RWPE2 (cell line): ENCODE measurements around the gene CD6.

Experiments
- ATAC-seq: fragments of 200-7000 bp; cut with Tn5 transposase; 3 replicates; pipeline ENCODE4 v1.9.1; 2021; ENCODE audit warnings: low read depth
- DNase-seq: peaks from one replicate; pipeline ENCODE4 v3.0.0-alpha.2; 2020; ENCODE audit warnings: low spot score
- H3K27ac ChIP-seq: fragments of 450-650 bp; 2 replicates; pipeline ENCODE4 v1.5.1; 2017; ENCODE audit warnings: mild to moderate bottlenecking; ENCODE audit not compliant: poor library complexity, severe bottlenecking
- H3K27me3 ChIP-seq: fragments of 250-450 bp; sonication (Bioruptor Pico); 2 replicates; pipeline ENCODE4 v1.5.1; 2021; ENCODE audit warnings: mild to moderate bottlenecking, moderate library complexity; ENCODE audit not compliant: insufficient read depth, poor library complexity, severe bottlenecking
- H3K36me3 ChIP-seq: fragments of 250-450 bp; sonication (Bioruptor Pico); 2 replicates; pipeline ENCODE4 v1.5.1; 2020; ENCODE audit warnings: low read depth, mild to moderate bottlenecking, moderate library complexity
- H3K4me1 ChIP-seq: fragments of 250-450 bp; sonication (Bioruptor Pico); 2 replicates; pipeline ENCODE4 v1.5.1; 2021; ENCODE audit warnings: mild to moderate bottlenecking, moderate library complexity; ENCODE audit not compliant: insufficient read depth, poor library complexity, severe bottlenecking
- H3K4me3 ChIP-seq: fragments of 250-450 bp; sonication (Bioruptor Pico); 2 replicates; pipeline ENCODE4 v1.5.1; 2021; ENCODE audit warnings: mild to moderate bottlenecking, moderate library complexity; ENCODE audit not compliant: severe bottlenecking
- H3K9me3 ChIP-seq: fragments of 250-450 bp; sonication (Bioruptor Pico); 2 replicates; pipeline ENCODE4 v1.5.1; 2021; ENCODE audit warnings: mild to moderate bottlenecking, moderate library complexity; ENCODE audit not compliant: severe bottlenecking
- TF ChIP-seq, protein P1 (sequence below): fragments of 450-650 bp; IDR thresholded peaks from one replicate; pipeline ENCODE4 v1.5.1; 2017; ENCODE audit warnings: mild to moderate bottlenecking, moderate library complexity; ENCODE audit not compliant: poor library complexity, severe bottlenecking

The CD6 gene

DNA sequence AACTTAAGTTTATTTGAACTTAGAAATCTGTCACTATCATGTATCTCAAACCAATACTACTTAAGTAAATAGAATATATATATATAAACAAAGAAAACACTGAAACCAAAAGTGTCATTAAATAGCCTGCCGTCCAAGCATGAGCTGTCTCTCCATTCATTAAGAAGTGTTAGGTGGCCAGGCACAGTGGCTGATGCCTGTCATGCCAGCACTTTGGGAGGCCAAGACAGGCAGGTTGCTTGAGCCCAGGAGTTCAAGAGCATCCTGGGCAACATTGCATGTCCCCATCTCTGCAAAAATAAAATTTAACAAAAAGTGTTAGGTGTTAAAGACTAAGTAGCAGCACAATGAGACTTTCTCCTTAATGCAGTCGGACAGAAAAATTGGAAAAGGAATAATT, 14.0 kb downstream of the CD6 start:
- Histone ChIP-seq H3K4me1 (peaks cover 8% of the 10 kb centered on the region), H3K4me3 (no peak overlapping the region), H3K36me3 (no peaks in the 10 kb centered on the region), H3K27ac (no peak overlapping the region), H3K9me3 (no peaks in the 10 kb centered on the region), H3K27me3 (no peaks in the 10 kb centered on the region)
- no peak for ATAC-seq
- DNase-seq: no peak
- TF ChIP-seq, protein P1, sequence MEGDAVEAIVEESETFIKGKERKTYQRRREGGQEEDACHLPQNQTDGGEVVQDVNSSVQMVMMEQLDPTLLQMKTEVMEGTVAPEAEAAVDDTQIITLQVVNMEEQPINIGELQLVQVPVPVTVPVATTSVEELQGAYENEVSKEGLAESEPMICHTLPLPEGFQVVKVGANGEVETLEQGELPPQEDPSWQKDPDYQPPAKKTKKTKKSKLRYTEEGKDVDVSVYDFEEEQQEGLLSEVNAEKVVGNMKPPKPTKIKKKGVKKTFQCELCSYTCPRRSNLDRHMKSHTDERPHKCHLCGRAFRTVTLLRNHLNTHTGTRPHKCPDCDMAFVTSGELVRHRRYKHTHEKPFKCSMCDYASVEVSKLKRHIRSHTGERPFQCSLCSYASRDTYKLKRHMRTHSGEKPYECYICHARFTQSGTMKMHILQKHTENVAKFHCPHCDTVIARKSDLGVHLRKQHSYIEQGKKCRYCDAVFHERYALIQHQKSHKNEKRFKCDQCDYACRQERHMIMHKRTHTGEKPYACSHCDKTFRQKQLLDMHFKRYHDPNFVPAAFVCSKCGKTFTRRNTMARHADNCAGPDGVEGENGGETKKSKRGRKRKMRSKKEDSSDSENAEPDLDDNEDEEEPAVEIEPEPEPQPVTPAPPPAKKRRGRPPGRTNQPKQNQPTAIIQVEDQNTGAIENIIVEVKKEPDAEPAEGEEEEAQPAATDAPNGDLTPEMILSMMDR: no peak

DNA sequence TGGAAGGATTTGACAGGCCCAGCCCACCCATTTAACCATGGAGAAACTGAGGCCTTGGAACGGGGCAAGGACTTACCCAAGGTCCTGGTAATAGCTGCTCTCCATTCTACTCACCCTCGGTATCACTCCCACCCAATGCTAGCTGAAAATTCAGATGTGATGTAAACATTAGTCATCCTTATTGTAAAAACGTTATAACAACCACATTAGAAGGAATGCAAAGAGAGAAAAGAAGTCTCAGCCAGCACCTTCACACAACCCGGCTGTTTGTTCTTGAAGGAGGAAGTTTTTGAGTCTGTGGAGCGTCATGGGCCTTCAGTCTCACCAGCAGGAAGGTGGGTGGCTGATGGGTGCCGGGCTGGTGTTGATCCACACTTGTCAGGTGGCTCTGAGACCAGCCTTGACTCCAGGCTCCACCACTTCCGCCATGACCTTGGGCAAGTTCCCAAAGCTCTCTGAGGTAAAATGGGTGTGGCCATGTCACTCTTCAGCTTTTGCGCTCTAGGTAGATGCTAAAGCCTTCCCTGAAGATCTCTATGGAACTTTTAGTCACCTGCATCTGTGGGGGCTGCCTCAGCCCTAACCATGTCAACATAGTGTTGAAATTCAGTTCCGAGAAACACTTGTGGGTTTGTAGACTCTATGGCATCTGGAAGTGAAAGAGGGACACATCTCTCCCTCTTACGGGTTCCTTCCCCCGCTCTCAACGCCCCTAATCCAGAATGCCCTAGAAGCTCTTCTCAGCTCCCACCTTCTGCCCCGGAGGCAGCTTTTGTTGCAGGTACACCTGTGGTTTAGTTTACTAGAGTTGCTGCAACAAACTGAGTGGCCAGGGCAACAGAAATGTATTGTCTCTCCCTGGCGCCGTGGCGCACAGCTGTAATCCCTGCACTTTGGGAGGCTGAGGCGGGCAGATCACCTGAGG, 14.8 kb downstream of the CD6 start:
- no peak overlapping the region for H3K27ac ChIP-seq
- H3K36me3 ChIP-seq: no peaks in the 10 kb centered on the region
- H3K4me1 ChIP-seq: peaks cover 8% of the 10 kb centered on the region
- H3K4me3 ChIP-seq: no peak overlapping the region
- peak; percentile 81 for ATAC-seq
- no peaks in the 10 kb centered on the region for H3K9me3 ChIP-seq
- TF ChIP-seq, protein P1: no peak
- no peaks in the 10 kb centered on the region for H3K27me3 ChIP-seq
- no peak for DNase-seq

DNA sequence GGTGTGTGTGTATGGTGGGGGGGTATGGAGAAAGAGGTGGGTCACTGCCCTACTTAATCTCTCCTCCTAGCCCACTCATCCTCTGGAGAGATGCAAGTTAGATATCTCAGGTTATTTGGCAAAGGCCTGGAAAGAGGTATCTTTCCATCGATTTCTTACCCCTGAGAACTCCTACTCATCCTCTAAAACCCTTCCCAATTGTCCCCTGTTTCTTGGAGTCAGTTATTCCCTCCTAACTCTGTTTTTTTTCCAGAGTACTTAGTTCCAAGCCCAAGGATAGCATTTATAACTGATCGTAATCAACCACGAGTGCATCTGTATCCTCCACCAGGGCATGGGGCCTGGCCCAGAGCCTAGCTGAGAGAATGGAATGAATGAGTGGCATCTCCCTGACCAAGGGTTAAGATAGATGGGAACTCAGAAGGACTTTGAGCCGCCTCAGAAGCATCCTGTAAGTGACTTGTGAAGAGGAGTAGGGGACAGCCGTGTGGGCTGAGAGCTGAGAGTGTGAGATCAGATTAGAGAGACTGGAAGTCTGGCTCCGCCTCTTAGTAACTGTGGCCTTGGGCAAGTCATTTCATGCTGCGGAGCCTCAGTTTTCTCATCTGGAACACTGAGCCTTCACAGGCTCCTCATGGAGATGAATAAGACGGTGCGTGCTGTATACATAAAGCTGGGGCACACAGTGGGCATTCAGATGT, 16.2 kb downstream of the CD6 start:
- ATAC-seq (no peak), DNase-seq (no peak)
- peaks cover 8% of the 10 kb centered on the region for H3K4me1 ChIP-seq
- H3K27ac ChIP-seq: no peak overlapping the region
- no peaks in the 10 kb centered on the region for H3K27me3 ChIP-seq
- no peak overlapping the region for H3K4me3 ChIP-seq
- TF ChIP-seq, protein P1: no peak
- no peaks in the 10 kb centered on the region for H3K36me3 ChIP-seq
- no peaks in the 10 kb centered on the region for H3K9me3 ChIP-seq

DNA sequence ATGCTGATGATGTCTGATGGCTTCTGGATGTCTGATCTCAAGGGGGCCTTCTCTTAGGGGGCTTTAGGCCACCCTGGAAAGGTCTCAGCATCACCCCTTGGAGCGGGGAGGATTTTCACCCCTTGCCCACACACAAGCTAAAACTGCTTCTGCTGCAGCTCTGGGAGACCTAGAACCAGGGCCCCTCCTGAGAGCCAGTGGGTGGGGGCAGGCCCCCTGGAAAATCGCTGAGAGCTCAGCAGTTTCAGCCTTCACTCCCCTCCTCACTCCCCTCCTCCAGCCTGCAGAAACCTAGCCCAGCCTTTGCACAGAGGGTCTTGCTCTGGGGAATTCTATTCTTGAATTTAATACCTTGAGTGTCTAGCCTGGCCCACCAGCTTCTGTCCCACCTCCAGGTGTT, 17.2 kb downstream of the CD6 start:
- H3K36me3 ChIP-seq: no peaks in the 10 kb centered on the region
- no peak for ATAC-seq
- TF ChIP-seq, protein P1: no peak
- no peaks in the 10 kb centered on the region for H3K9me3 ChIP-seq
- DNase-seq: no peak
- no peak overlapping the region for H3K4me3 ChIP-seq
- no peak overlapping the region for H3K27ac ChIP-seq
- H3K4me1 ChIP-seq: peaks cover 8% of the 10 kb centered on the region
- no peaks in the 10 kb centered on the region for H3K27me3 ChIP-seq
